GM21576 (cell line): ENCODE results near the gene CLIP4.
"Not testable (repeated sequence)": the region's sequence is repeated elsewhere in the genome, so short reads cannot be mapped to it uniquely, and the experiment has no call there.

Source experiments
- ATAC-seq: cut with Tn5 transposase; IDR thresholded peaks from one replicate; pipeline ENCODE4 v1.9.1; 2021; ENCODE audit warnings: mild to moderate bottlenecking, moderate library complexity; ENCODE audit not compliant: unreplicated experiment

The CLIP4 gene

DNA sequence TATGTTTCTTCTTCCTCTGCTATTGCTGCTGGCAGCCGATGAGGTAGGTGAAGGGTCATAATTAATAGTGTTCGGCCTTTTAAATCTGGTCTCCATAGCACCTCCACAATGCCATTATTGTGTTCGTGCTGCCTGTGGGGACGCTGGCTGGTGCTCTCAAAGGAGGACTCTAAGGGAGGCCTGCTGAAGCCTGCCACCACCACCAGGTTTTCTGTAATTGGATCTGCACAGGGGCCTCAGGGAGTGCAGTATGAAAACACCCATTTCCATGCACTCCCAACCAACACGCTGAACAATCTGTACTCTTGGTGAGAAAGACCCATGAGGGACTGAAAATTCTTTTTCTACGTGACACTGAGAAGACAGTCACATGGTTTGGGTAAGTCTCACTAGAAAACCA is 17.6 kb upstream of the CLIP4 start:
- ATAC-seq, result no peak

GRCh38 chr2:29100564-29100963 is 14.7 kb upstream of the CLIP4 start:
- no peak for ATAC-seq

DNA sequence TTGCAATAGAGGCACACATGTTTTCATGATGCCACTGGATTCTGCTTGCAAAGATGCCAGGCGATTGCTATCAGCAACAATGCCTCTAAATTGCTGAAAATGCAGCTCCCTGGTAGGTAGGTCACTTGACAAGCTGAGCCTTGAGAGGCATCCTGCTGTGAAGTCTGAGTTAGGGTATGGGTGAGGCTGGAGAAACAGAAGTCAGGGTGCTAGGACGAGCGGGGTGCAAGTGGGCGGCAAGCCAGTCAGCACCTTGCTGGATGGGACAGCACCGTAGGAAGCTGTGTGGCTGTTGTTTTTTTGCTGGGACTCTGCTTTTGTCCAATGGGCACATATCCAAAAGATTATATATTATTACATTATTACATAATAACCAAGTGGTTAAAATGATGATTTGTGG is 10.5 kb upstream of the CLIP4 start:
- ATAC-seq, result no peak

DNA sequence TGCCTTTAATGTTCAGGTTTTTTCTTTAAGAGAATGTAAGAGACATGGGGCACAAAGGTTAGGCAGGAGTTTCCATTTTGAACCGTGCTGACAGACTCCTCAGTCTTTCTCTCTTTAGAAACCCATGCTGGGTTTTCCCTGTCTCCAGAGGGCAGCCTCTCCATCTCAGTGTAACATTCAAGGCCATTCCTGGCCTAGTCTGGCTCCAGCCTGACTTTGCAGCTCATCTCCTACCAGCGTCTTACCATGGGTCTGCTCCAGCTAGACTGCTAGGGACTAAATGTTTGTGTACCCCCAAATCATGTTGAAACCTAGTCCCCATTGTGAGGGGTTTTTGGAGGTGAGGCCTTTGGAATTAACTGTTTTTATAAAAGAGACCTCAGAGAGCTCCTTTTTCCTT is 9.8 kb upstream of the CLIP4 start:
- no peak for ATAC-seq

- ATAC-seq, result no peak
Observed at GRCh38 chr2:29106256-29106655, 9.0 kb upstream of the CLIP4 start.

GRCh38 chr2:29106980-29107388 is 8.2 kb upstream of the CLIP4 start:
- no peak for ATAC-seq

DNA sequence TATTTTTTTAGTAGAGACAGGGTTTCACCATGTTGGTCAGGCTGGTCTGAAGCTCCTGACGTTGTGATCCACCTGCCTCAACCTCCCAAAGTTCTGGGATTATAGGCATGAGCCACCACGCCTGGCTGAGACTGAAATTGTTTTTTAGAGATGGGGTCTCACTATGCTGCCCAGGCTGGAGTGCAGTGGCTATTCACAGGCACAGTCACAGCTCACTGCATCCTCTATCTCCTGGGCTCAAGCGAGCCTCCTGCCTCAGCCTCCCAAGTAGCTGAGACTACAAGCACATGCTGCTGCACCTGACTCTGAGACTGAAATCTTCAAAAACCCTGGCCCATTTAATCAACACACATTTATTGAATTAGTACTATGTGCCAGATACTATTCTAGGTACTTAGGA is 7.7 kb upstream of the CLIP4 start:
- not testable (repeated sequence) for ATAC-seq

GRCh38 chr2:29108225-29108624 is 7.0 kb upstream of the CLIP4 start:
- ATAC-seq, result no peak

DNA sequence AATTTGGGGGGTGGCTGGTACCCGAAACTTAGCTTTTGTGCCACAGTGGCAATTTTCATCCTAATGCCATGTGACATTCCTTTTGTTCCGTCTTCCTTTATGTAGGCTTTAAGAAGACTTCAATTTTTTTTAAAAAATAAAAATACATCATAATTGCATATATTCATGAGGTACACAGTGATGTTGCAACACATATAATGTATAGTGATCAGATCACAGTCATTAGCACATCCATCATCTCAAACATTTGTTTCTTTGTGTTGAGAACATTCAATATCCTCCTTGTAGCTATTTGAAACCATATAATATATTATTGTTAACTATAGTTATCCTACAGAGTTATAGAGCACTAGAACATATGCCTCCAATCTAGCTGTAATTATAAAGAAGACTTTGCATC is 6.0 kb upstream of the CLIP4 start:
- ATAC-seq, result no peak

GRCh38 chr2:29110916-29111535 is 4.2 kb upstream of the CLIP4 start:
- ATAC-seq, result peak; percentile 49

GRCh38 chr2:29112379-29112778 is 2.8 kb upstream of the CLIP4 start:
- no peak for ATAC-seq

DNA sequence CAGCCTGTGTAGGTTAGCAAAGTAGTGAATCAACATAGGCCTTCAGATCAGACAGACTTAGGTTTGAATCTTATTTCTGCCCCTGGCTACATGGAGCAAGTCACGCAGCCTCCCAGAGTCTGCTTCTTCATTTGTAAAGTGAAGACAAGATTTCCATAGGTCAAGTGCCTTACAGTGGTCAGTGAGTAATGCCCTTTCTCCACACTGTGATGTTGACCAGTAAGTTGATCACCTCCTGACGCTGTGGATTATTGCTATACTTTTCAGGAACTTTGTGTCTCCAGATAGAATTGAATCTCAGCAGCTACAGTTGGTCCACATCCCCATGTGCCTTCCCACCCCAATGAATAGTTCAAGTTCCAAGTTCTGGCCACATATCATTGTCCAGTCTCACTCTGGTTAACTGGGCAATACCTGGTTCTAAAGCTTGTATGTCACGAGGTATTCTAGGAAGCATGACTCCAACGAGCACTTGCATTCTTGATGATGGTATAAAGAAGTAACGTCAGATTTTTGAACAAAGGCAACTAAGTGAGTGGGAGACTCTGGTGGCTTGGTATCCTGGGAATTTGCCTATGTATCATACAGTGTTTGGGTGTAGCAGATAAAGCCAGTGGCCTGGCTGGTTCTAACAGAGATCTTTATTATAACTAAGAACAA is 2.1 kb upstream of the CLIP4 start:
- no peak for ATAC-seq

DNA sequence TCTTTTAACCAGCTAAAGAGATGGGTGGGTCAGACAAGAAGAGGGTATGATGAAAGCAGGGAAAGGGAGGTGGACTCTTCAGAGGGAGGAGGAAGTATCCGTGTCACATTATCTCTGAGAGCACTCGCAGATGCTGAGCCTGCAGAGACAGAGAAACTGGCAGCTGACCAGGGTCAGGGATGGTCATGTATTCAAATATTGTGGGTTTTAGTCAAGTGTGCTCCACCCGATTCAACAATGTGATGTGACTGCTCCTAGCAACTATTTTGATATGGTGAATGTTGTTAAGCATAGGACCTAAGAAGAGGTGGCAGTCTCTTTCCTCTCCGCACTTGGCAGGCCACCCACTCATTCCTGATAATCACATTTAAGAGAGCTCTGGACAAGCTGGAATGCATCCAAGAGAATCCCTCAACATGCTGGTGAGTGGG is 1.3 kb upstream of the CLIP4 start:
- peak; percentile 20 for ATAC-seq

DNA sequence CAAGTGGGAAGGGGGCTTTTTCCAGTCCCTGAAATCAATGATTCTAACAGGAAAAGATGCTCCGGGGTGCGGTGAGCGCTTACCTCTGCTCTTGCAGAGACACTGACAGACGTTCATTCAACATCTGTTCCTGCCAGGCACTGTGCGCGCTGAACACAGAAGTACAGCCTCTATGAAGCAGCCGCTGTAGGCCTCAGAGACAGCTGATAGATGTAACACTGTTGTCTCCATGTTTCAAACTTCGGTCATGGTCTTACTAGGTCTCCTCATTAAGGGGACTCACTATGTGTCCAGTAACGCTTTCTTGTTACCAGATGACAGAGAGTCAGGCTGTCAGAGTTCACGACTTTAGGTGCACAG is 649 bp upstream of the CLIP4 start:
- no peak for ATAC-seq

GRCh38 chr2:29115797-29116781 is 874 bp downstream of the CLIP4 start:
- peak; percentile 40 for ATAC-seq

GRCh38 chr2:29117636-29118303 is 2.6 kb downstream of the CLIP4 start:
- no peak for ATAC-seq

- no peak for ATAC-seq
Observed at GRCh38 chr2:29119211-29119610, 4.0 kb downstream of the CLIP4 start.

DNA sequence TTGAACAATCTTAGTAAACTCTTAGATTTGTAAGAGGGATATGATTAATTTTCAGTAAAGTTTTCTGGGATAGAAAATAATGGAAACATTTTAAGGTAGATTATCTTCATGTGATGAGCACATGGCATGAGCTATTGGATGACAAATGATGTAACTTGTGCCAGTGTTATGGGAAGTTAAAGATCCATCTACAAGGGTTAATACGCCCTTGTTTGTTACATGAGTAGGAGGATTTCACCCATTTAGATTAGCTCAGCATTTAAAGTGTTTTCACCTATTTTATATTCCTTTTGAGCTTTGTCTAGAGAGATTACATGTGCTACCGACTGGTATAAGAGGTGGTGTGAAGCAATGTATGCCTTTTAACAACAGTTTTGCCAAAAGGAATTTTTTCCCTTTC is 5.6 kb downstream of the CLIP4 start:
- no peak for ATAC-seq

- no peak for ATAC-seq
Observed at GRCh38 chr2:29123617-29124349, 8.6 kb downstream of the CLIP4 start.

DNA sequence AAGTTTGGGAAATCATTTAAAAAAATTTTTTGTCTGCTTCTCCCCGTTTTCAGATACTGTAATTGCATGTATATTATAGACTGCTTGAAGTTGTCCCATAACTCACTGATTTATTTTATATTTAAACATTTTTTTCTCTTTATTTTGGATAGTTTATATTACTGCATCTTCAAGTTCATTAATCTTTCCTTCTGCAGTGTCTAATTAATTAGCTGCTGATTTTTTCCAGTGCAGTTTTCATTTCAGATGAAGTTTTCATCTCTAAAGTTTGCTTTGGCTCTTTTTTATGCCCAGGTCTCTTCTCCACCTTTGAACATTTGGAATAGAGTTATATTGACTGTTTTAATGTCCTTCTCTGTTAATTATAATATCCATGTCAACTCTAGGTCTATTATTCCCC is 9.3 kb downstream of the CLIP4 start:
- ATAC-seq, result no peak
